Embryonic facial prominence (tissue), 1 donor: ENCODE measurements around the gene DDX11.
"Not testable (repeated sequence)": the region's sequence is repeated elsewhere in the genome, so short reads cannot be mapped to it uniquely, and the experiment has no call there.

ENCODE experiments used
- DNase-seq: peaks from one replicate; pipeline ENCODE4 v3.0.0-alpha.2; 2016; ENCODE audit errors: extremely low spot score

Gene DDX11

GRCh38 chr12:31124158-31124557 is 50.5 kb downstream of the DDX11 start:
- not testable (repeated sequence) for DNase-seq

GRCh38 chr12:31125171-31125570 is 51.5 kb downstream of the DDX11 start:
- DNase-seq = not testable (repeated sequence)

- not testable (repeated sequence) for DNase-seq
These were observed 53.7 kb downstream of the DDX11 start for GRCh38 chr12:31127209-31127848.

- DNase-seq = not testable (repeated sequence)
These were observed 62.9 kb downstream of the DDX11 start for GRCh38 chr12:31136581-31136980.

- DNase-seq = not testable (repeated sequence)
These were observed 71.1 kb downstream of the DDX11 start for GRCh38 chr12:31144768-31145167.

GRCh38 chr12:31145296-31145695 is 71.6 kb downstream of the DDX11 start:
- DNase-seq = not testable (repeated sequence)

GRCh38 chr12:31147415-31147814 is 73.8 kb downstream of the DDX11 start:
- DNase-seq = not testable (repeated sequence)

- DNase-seq = not testable (repeated sequence)
These were observed 77.1 kb downstream of the DDX11 start for GRCh38 chr12:31150766-31151165.
